HL-60 (cell line): ENCODE results near the gene TCAP.
A peak's percentile ranks its signal among the peaks of the same experiment; 100 is the strongest.

Source experiments
- DNase-seq, 2 experiments: peaks; one replicate each; pipeline ENCODE4 v3.0.0-alpha.2; 2010 to 2020; ENCODE audit warnings: low read depth in 1 of 2, low spot score in 1 of 2
- H3K27ac ChIP-seq: fragments of 250-450 bp; sonication (Bioruptor Pico); replicated peaks from 2 replicates; pipeline ENCODE4 v1.5.1; 2020; ENCODE audit warnings: mild to moderate bottlenecking, moderate library complexity
- H3K27me3 ChIP-seq: fragments of 250-450 bp; sonication (Bioruptor Pico); 2 replicates; pipeline ENCODE4 v1.5.1; 2021; ENCODE audit warnings: mild to moderate bottlenecking, moderate library complexity; ENCODE audit not compliant: insufficient read depth, poor library complexity, severe bottlenecking
- H3K4me3 ChIP-seq: replicated peaks from 2 replicates; pipeline ENCODE4 v1.5.1; 2011; ENCODE audit warnings: mild to moderate bottlenecking, control low read depth, low read length; ENCODE audit not compliant: insufficient read depth
- GABPA ChIP-seq: IDR thresholded peaks from 2 replicates; pipeline ENCODE4 v1.6.1; 2012; ENCODE audit warnings: low read depth
- POLR2AphosphoS5 ChIP-seq: IDR thresholded peaks from 2 replicates; pipeline ENCODE4 v1.6.1; 2012; ENCODE audit warnings: low read depth
- SPI1 ChIP-seq: IDR thresholded peaks from 2 replicates; pipeline ENCODE4 v1.6.1; 2012; ENCODE audit warnings: low read depth, mild to moderate bottlenecking, borderline replicate concordance
- TF ChIP-seq, protein P1 (sequence below): IDR thresholded peaks from 2 replicates; pipeline ENCODE4 v1.6.1; 2012; ENCODE audit warnings: low read depth; ENCODE audit not compliant: insufficient replicate concordance
- TF ChIP-seq, protein P2 (sequence below): IDR thresholded peaks from one replicate; pipeline ENCODE4 v1.5.1; 2011; ENCODE audit warnings: low read length, control low read depth, inconsistent platforms; ENCODE audit not compliant: insufficient read depth

Gene TCAP

DNA sequence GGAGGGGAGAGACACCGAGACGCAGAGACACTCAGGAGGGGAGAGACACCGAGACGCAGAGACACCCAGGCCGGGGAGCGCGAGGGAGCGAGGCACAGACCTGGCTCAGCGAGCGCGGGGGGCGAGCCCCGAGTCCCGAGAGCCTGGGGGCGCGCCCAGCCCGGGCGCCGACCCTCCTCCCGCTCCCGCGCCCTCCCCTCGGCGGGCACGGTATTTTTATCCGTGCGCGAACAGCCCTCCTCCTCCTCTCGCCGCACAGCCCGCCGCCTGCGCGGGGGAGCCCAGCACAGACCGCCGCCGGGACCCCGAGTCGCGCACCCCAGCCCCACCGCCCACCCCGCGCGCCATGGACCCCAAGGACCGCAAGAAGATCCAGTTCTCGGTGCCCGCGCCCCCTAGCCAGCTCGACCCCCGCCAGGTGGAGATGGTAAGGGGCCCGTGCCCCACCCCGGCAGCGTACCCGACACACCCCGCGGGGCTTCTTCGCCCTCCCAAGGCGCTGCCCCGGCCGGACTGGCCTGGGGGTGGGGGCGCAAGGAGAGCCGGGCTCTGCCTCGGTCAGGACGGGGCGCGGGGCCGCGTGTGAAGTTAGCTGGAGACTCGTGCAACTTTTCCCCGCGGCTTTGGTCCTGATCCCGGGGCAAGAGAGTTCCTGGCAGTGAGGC, 38.0 kb upstream of the TCAP start:
- TF ChIP-seq, protein P1, sequence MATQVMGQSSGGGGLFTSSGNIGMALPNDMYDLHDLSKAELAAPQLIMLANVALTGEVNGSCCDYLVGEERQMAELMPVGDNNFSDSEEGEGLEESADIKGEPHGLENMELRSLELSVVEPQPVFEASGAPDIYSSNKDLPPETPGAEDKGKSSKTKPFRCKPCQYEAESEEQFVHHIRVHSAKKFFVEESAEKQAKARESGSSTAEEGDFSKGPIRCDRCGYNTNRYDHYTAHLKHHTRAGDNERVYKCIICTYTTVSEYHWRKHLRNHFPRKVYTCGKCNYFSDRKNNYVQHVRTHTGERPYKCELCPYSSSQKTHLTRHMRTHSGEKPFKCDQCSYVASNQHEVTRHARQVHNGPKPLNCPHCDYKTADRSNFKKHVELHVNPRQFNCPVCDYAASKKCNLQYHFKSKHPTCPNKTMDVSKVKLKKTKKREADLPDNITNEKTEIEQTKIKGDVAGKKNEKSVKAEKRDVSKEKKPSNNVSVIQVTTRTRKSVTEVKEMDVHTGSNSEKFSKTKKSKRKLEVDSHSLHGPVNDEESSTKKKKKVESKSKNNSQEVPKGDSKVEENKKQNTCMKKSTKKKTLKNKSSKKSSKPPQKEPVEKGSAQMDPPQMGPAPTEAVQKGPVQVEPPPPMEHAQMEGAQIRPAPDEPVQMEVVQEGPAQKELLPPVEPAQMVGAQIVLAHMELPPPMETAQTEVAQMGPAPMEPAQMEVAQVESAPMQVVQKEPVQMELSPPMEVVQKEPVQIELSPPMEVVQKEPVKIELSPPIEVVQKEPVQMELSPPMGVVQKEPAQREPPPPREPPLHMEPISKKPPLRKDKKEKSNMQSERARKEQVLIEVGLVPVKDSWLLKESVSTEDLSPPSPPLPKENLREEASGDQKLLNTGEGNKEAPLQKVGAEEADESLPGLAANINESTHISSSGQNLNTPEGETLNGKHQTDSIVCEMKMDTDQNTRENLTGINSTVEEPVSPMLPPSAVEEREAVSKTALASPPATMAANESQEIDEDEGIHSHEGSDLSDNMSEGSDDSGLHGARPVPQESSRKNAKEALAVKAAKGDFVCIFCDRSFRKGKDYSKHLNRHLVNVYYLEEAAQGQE: no peak
- H3K27me3 ChIP-seq: peaks cover 7% of the 10 kb centered on the region
- DNase-seq: no peak
- no peak overlapping the region for H3K27ac ChIP-seq
- H3K4me3 ChIP-seq: no peak overlapping the region

DNA sequence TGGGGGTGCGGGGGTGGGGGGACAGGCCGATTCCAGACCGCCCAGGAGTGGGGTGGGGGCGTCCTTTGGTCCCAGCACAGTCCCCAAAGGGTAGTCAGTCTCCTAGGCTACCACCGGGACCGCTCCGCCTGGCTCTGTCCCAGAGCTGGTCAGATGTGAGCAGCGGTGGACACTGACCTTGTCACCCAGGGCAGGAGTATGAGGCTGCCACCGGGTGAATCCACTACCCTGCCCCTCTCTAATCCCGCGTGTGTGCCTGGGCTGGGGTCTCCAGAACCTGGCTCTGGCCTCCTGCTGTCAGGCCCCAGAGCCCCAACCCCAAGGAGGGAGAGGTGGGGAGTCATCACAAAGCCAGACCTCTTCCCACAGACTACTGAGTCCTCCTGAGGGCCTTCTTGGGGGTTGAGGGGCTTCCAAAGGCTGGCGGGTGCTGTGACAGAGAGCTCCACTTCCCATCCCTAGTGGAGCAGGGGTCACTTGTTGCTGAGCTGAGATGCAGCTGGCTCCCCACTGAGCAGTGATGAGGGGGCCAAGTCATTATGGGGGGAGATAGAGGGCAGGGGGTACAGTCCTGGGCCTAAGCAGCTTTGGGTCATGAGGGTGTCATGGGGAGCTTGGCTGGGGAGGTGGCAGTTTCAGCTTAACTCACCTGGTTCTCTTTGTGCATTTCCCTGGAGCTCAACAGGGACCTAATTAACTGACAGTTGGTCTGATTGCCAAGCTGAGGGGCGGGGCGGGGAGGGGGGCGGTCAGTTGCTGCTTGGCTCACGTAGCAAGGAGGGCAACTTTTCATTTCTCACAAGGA, 37.2 kb upstream of the TCAP start:
- no peak for DNase-seq
- no peak overlapping the region for H3K27ac ChIP-seq
- TF ChIP-seq SPI1: no peak
- TF ChIP-seq GABPA: no peak
- TF ChIP-seq, protein P1: no peak
- TF ChIP-seq, protein P2, sequence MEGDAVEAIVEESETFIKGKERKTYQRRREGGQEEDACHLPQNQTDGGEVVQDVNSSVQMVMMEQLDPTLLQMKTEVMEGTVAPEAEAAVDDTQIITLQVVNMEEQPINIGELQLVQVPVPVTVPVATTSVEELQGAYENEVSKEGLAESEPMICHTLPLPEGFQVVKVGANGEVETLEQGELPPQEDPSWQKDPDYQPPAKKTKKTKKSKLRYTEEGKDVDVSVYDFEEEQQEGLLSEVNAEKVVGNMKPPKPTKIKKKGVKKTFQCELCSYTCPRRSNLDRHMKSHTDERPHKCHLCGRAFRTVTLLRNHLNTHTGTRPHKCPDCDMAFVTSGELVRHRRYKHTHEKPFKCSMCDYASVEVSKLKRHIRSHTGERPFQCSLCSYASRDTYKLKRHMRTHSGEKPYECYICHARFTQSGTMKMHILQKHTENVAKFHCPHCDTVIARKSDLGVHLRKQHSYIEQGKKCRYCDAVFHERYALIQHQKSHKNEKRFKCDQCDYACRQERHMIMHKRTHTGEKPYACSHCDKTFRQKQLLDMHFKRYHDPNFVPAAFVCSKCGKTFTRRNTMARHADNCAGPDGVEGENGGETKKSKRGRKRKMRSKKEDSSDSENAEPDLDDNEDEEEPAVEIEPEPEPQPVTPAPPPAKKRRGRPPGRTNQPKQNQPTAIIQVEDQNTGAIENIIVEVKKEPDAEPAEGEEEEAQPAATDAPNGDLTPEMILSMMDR: no peak
- no peak for TF ChIP-seq POLR2AphosphoS5
- no peak overlapping the region for H3K4me3 ChIP-seq
- peaks cover 7% of the 10 kb centered on the region for H3K27me3 ChIP-seq

DNA sequence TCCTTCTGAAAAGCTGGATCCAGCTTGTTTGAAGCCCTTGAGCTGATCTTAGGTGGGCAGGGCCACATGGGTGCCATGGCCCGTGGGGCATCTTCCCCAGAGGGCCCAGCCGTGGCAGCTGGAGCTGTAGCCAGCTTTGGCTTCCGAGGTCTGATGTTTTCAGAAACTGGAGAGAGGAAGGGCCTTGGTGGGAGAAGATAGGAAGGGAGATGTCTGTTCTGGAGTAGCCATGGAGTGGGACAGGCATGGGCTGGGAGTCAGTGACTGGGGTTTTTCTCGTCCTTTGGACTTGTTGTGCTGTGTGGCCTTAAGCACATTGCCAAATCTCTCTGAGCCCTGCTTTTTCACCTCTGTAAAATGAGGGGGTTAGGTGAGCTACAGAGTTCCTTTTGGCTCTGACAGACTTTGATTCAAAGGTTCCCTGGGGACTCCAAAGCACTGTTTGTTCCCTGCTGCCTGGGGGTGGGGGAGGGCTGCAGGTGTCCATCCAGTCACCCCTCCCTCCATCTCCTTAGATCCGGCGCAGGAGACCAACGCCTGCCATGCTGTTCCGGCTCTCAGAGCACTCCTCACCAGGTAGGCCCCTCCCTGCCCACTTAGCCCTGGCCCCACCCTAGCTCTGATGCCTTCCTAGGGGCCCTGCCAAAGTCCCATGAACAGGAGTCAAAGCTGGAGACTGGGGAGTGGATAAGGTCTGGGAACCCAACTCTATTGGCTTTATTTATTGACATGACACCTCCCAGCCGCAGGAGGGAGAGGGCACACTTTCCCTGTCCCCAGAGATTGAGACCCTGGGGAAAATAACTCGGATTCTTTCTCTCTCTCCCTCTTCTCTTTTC, 36.3 kb upstream of the TCAP start:
- Histone ChIP-seq H3K27me3 (peaks cover 7% of the 10 kb centered on the region), H3K27ac (peak overlapping the region; percentile 57; the same call in 1 of the 2 replicates), H3K4me3 (no peak overlapping the region)
- DNase-seq: no peak
- TF ChIP-seq GABPA: no peak
- no peak for TF ChIP-seq SPI1
- TF ChIP-seq, protein P1: no peak
- no peak for TF ChIP-seq POLR2AphosphoS5
- TF ChIP-seq, protein P2: no peak
